ENCODE results near the gene KCNG2. TPM values are rescaled to one million over a fixed set of nuclear protein-coding genes. Genes with fewer than 3 reads are reported as not detected.
A peak's percentile ranks its signal among the peaks of the same experiment; 100 is the strongest.

Gene KCNG2
- total RNA-seq, 1 donor from 2014 or later: 0.22 TPM

GRCh38 chr18:79940126-79940813 is 142.5 kb downstream of the KCNG2 start:
- no peak for ATAC-seq
- intact Hi-C loops (cut with DNase I): no loop called here
- peak; percentile 28 for DNase-seq (ENCODE audit: low spot score)

DNA sequence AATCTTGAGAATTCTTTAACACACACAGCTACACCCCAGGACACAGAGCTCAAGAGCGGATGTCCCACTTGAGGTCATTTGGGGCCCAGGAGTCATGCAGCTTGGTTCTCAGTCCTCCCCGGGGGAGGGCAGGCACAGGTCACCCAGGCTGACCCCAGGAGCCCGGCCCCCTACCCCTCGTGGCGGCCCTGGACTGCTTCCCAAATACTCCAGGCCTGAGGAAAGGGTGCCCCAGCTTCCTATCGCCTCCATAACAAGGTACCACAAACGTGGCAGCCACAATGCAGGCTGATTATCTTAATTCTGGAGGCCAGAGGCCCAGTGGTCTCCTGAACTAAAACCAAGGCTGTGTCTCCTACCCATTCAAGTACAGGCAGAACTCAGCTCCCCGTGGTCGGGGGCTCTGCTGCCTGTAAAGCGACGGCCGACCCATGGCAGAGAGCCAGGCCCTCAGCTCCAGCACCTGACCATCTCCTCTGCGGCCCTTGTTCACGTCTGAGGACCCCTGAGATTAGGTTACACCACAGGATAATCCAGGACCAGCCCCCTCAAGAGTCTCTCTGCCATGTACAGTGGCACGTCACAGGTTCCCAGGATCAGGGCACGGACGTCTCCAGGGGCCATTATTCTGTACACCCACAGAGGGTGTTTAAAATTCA is 143.2 kb downstream of the KCNG2 start:
- intact Hi-C loops (cut with DNase I): no loop called here
- peak; percentile 56 for DNase-seq (ENCODE audit: low spot score)
- ATAC-seq: no peak

GRCh38 chr18:79941473-79942119 is 143.9 kb downstream of the KCNG2 start:
- intact Hi-C loops (cut with DNase I): no loop called here
- DNase-seq (ENCODE audit: low spot score): peak; percentile 42
- ATAC-seq: peak; percentile 68

GRCh38 chr18:79942211-79942610 is 144.5 kb downstream of the KCNG2 start:
- intact Hi-C loops (cut with DNase I): no loop called here
- ATAC-seq (no peak), DNase-seq (ENCODE audit: low spot score) (no peak)

- peak; percentile 51 for DNase-seq (ENCODE audit: low spot score)
- peak; percentile 55 for ATAC-seq
- intact Hi-C loops (cut with DNase I): no loop called here
These were observed 145.3 kb downstream of the KCNG2 start for GRCh38 chr18:79942786-79943607.

- DNase-seq (ENCODE audit: low spot score): peak; percentile 54
- intact Hi-C loops (cut with DNase I): no loop called here
- no peak for ATAC-seq
These were observed 145.9 kb downstream of the KCNG2 start for GRCh38 chr18:79943608-79944125.

DNA sequence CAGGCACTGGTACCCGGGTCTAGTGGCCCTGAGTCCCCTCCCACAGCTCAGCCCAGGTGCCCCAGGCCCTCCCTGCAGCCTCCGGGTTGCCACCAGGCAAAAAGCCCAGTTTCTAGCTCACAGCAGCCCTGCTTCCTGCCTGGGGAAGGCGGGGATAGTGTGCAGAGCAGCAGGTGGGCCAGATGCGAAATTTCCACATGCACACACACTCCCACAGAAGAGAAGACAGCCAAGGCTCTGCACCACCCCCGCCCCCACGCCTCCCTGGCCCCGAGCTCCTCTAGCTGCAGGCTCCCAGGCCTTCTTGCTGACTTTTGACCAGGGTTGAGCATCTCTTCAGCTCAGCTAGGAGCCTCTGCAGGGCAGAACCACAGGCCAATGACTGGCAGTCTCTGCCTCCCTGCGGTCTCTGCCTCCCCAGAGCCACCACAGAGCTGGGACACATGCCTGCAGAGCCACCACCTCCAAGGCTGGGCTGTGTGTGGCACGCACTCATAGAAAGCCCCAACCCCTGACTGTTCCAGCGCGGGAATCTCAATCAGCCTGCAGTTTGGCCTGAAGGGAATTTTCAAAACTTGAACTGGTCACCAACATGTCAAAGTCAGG is 146.5 kb downstream of the KCNG2 start:
- intact Hi-C loops (cut with DNase I): no loop called here
- ATAC-seq (peak; percentile 20), DNase-seq (ENCODE audit: low spot score) (peak; percentile 53)

DNA sequence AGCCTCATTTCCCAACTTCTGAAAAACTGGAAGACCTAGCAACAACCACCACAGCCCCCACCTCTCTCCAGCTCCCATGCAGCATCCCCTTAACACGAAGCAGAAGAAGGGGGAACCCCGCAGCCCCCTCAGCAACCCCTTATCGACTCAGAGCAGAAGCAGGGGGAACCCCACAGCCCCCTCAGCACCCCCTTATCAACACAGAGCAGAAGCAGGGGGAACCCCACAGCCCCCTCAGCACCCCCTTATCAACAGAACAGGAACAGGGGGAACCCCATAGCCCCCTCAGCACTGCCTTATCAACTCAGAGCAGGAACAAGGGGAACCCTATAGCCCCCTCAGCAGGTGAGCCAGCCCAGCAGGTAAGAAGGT is 147.0 kb downstream of the KCNG2 start:
- intact Hi-C loops (cut with DNase I): no loop called here
- peak; percentile 46 for DNase-seq (ENCODE audit: low spot score)

DNA sequence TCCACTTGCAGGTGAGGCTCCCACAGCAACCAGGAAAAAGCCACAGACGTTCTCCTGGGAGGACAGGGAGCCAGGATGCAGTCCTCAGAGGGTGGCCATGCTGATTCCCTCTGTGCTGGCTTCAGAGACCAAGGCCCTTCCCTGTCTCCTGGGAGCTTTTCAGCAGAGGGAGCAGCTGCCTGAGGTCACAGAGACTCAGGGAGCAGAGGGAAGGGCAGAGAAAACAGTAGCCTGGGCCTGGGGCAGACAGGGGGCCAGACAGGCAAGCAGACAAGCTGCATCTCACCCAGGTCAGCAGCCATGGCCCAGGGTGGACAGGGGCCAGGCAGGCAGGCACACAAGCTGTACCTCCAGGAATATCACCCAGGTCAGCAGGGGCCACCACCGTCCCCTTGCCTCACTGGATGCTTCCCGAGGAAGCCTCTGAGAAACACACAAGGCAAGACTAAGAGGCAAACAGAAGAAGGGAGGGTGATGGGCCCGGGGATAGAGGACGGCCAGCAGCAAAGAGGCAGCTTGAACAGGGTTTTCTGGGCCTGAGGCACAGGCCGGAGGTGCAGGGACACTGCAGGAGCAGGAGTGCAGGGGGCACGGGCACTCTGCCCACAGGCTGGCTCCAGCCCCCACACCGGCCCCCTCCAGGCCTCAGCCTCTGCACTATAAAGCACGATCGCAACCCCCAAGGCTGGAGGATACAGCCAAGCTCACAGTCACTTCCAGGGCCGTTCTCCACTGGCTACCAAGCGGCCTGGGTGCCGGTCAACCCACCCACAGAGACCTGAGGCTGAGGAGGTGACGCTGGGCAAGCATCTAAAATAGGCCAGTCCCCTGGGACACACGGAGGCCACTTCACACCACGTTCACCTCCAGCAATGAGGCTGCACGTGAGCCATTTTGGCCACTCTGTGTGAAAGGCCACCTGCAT is 147.6 kb downstream of the KCNG2 start:
- ATAC-seq (no peak), DNase-seq (ENCODE audit: low spot score) (peak; percentile 40)
- intact Hi-C loops (cut with DNase I): no loop called here

More for the DNA sequence above, 147.0 kb downstream of the KCNG2 start:
- no peak for ATAC-seq

GRCh38 chr18:79947054-79947755 is 149.5 kb downstream of the KCNG2 start:
- intact Hi-C loops (cut with DNase I): no loop called here
- peak; percentile 52 for DNase-seq (ENCODE audit: low spot score)
- no peak for ATAC-seq

GRCh38 chr18:79947881-79948610 is 150.3 kb downstream of the KCNG2 start:
- intact Hi-C loops (cut with DNase I): no loop called here
- DNase-seq (ENCODE audit: low spot score) (peak; percentile 52), ATAC-seq (no peak)

DNA sequence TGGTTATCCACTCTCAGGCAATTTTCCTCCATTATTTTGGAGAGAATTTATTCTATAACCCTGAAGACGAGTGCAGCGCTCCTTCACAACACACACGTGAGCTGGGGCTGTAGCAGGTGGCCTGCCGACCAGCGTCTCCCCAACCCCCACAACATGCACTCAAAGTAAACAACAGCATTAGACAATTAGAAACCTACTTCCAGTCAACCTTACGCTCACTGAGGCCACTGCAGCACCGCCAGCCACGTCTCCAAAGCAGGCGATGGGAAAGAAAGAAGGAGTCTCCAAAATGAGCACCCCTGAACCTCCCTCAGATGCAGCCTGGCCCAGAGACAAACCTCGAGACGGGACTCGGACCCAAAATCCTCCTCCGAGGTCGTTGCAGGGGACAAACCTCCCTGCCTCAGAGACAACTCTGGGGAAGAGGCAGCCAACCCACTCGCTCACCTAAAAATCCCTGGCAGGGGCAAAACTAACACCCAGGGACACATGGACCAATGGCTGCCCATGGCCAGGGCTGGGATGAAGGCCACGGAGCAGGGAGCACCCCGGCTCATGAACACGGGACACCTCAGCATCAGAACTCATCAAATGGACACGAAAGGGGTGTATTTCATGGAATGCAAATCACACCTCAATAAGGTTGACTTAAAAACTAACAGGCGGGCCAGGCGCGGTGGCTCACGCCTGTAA is 151.1 kb downstream of the KCNG2 start:
- no peak for ATAC-seq
- DNase-seq (ENCODE audit: low spot score): peak; percentile 52
- intact Hi-C loops (cut with DNase I): no loop called here

All from sciatic nerve (tissue), 2 donors.